ENCODE measurements around the gene ZNF175.

The ZNF175 gene

DNA sequence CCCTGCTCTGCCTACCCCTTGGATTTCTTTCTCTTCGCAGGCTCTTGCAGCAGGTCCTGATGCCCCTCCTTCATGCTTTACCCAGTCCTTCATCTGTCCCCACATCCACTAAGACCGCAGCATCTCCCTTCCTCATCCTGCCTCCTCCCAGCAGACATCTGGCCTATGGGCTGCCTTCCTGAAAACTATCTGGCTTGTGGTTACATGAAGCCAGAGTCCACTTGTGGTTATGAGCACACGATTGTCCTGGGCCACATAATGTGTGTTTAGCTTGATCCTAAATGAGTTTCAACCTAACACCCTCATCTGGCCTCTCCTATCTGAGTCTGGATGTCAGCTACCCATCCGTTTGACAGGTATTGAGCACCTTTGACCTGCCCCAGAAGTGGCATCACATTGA lies 5.5 kb upstream of the ZNF175 start:
- no peak for DNase-seq (ENCODE audit: low read depth, low spot score)
- Histone ChIP-seq H3K27me3 (ENCODE audit: insufficient read depth, insufficient read length) (peaks cover 2% of the 10 kb centered on the region), H3K9ac (ENCODE audit: insufficient read length, low read depth) (no peak overlapping the region), H3K4me3 (ENCODE audit: insufficient read length, low read depth) (no peak overlapping the region), H3K9me3 (ENCODE audit: insufficient read depth, low read length) (no peaks in the 10 kb centered on the region), H3K4me1 (ENCODE audit: insufficient read depth, insufficient read length) (no peaks in the 10 kb centered on the region), H3K36me3 (ENCODE audit: insufficient read depth, insufficient read length, low read length) (no peaks in the 10 kb centered on the region)
- TF ChIP-seq ZNF274 (IDR thresholded peaks at IDR 0.05; ENCODE audit: low read depth, low read length) (no peak), YY1 (IDR thresholded peaks at IDR 0.05; ENCODE audit: insufficient read depth, insufficient read length) (no peak), SUZ12 (IDR thresholded peaks at IDR 0.05; ENCODE audit: extremely low read depth, insufficient read depth, insufficient read length) (no peak)

- Histone ChIP-seq H3K27me3 (ENCODE audit: insufficient read depth, insufficient read length) (no peaks in the 10 kb centered on the region), H3K9me3 (ENCODE audit: insufficient read depth, low read length) (no peaks in the 10 kb centered on the region), H3K4me1 (ENCODE audit: insufficient read depth, insufficient read length) (no peaks in the 10 kb centered on the region), H3K4me3 (ENCODE audit: insufficient read length, low read depth) (no peak overlapping the region), H3K36me3 (ENCODE audit: insufficient read depth, insufficient read length, low read length) (no peaks in the 10 kb centered on the region), H3K9ac (ENCODE audit: insufficient read length, low read depth) (no peak overlapping the region)
- DNase-seq (ENCODE audit: low read depth, low spot score): no peak
- TF ChIP-seq YY1 (IDR thresholded peaks at IDR 0.05; ENCODE audit: insufficient read depth, insufficient read length) (no peak), ZNF274 (IDR thresholded peaks at IDR 0.05; ENCODE audit: low read depth, low read length) (no peak), SUZ12 (IDR thresholded peaks at IDR 0.05; ENCODE audit: extremely low read depth, insufficient read depth, insufficient read length) (no peak)
Observed at GRCh38 chr19:51566489-51567100, 4.5 kb upstream of the ZNF175 start.

- H3K4me1 ChIP-seq (ENCODE audit: insufficient read depth, insufficient read length): no peaks in the 10 kb centered on the region
- no peaks in the 10 kb centered on the region for H3K27me3 ChIP-seq (ENCODE audit: insufficient read depth, insufficient read length)
- no peaks in the 10 kb centered on the region for H3K36me3 ChIP-seq (ENCODE audit: insufficient read depth, insufficient read length, low read length)
- DNase-seq (ENCODE audit: low read depth, low spot score): no peak
- H3K9me3 ChIP-seq (ENCODE audit: insufficient read depth, low read length): no peaks in the 10 kb centered on the region
- no peak overlapping the region for H3K4me3 ChIP-seq (ENCODE audit: insufficient read length, low read depth)
- no peak overlapping the region for H3K9ac ChIP-seq (ENCODE audit: insufficient read length, low read depth)
- TF ChIP-seq SUZ12 (IDR thresholded peaks at IDR 0.05; ENCODE audit: extremely low read depth, insufficient read depth, insufficient read length) (no peak), ZNF274 (IDR thresholded peaks at IDR 0.05; ENCODE audit: low read depth, low read length) (no peak), YY1 (IDR thresholded peaks at IDR 0.05; ENCODE audit: insufficient read depth, insufficient read length) (no peak)
Observed at GRCh38 chr19:51567583-51567982, 3.5 kb upstream of the ZNF175 start.

DNA sequence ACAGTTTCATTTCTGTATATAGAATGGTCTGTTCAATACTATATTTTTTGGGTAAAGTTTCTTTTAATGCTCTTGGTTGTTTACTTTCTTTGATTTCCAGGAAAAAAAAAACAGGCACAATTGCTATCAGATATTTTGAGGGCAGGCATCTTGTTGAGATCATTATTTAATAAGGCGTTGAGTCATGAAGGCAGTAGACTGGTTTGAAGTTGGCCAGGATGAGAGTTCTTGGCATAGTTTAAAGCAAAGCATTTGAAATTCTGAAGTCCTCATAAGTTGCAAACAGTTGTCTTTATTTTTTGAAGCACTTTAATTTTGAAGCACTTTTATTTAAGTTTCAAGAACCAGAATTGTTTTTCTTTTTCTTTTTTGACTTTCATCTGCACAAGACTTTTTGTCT lies 2.6 kb upstream of the ZNF175 start:
- TF ChIP-seq SUZ12 (IDR thresholded peaks at IDR 0.05; ENCODE audit: extremely low read depth, insufficient read depth, insufficient read length): no peak
- TF ChIP-seq ZNF274 (IDR thresholded peaks at IDR 0.05; ENCODE audit: low read depth, low read length): no peak
- TF ChIP-seq YY1 (IDR thresholded peaks at IDR 0.05; ENCODE audit: insufficient read depth, insufficient read length): no peak
- Histone ChIP-seq H3K27me3 (ENCODE audit: insufficient read depth, insufficient read length) (no peaks in the 10 kb centered on the region), H3K9ac (ENCODE audit: insufficient read length, low read depth) (no peak overlapping the region), H3K4me3 (ENCODE audit: insufficient read length, low read depth) (no peak overlapping the region), H3K9me3 (ENCODE audit: insufficient read depth, low read length) (no peaks in the 10 kb centered on the region), H3K36me3 (ENCODE audit: insufficient read depth, insufficient read length, low read length) (peaks cover 5% of the 10 kb centered on the region), H3K4me1 (ENCODE audit: insufficient read depth, insufficient read length) (no peaks in the 10 kb centered on the region)
- DNase-seq (ENCODE audit: low read depth, low spot score): no peak

DNA sequence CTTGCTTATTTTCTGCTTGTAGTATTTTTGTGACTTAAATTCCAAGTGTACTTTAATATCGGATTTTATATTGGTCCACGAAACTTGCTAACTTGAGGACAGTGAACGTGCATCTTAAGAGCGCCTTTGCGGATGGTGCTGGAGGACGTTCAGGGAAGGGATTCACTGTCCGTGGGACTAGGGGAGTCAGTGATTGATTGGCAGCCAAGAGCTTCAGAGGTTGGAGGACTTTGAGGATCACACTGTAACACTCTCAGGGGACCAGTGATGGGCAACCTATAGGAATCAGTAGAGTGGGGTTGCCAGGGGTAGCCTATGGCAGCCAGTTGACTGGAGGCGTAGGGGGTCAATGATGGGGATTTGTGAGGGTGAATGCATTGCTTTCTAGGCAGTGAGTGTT lies 516 bp downstream of the ZNF175 start:
- H3K4me3 ChIP-seq (ENCODE audit: insufficient read length, low read depth): peak overlapping the region; percentile 63
- H3K9ac ChIP-seq (ENCODE audit: insufficient read length, low read depth): peak overlapping the region; percentile 71
- TF ChIP-seq YY1 (IDR thresholded peaks at IDR 0.05; ENCODE audit: insufficient read depth, insufficient read length): no peak
- TF ChIP-seq ZNF274 (IDR thresholded peaks at IDR 0.05; ENCODE audit: low read depth, low read length): no peak
- no peak for TF ChIP-seq SUZ12 (IDR thresholded peaks at IDR 0.05; ENCODE audit: extremely low read depth, insufficient read depth, insufficient read length)
- H3K4me1 ChIP-seq (ENCODE audit: insufficient read depth, insufficient read length): no peaks in the 10 kb centered on the region
- no peaks in the 10 kb centered on the region for H3K27me3 ChIP-seq (ENCODE audit: insufficient read depth, insufficient read length)
- no peaks in the 10 kb centered on the region for H3K9me3 ChIP-seq (ENCODE audit: insufficient read depth, low read length)
- no peak for DNase-seq (ENCODE audit: low read depth, low spot score)
- H3K36me3 ChIP-seq (ENCODE audit: insufficient read depth, insufficient read length, low read length): peaks cover 17% of the 10 kb centered on the region

- TF ChIP-seq SUZ12 (IDR thresholded peaks at IDR 0.05; ENCODE audit: extremely low read depth, insufficient read depth, insufficient read length) (no peak), YY1 (IDR thresholded peaks at IDR 0.05; ENCODE audit: insufficient read depth, insufficient read length) (no peak), ZNF274 (IDR thresholded peaks at IDR 0.05; ENCODE audit: low read depth, low read length) (no peak)
- H3K27me3 ChIP-seq (ENCODE audit: insufficient read depth, insufficient read length): no peaks in the 10 kb centered on the region
- no peaks in the 10 kb centered on the region for H3K4me1 ChIP-seq (ENCODE audit: insufficient read depth, insufficient read length)
- no peak for DNase-seq (ENCODE audit: low read depth, low spot score)
- no peak overlapping the region for H3K9ac ChIP-seq (ENCODE audit: insufficient read length, low read depth)
- peaks cover 18% of the 10 kb centered on the region for H3K36me3 ChIP-seq (ENCODE audit: insufficient read depth, insufficient read length, low read length)
- no peaks in the 10 kb centered on the region for H3K9me3 ChIP-seq (ENCODE audit: insufficient read depth, low read length)
- H3K4me3 ChIP-seq (ENCODE audit: insufficient read length, low read depth): no peak overlapping the region
Observed at GRCh38 chr19:51572410-51572809, 1.3 kb downstream of the ZNF175 start.

DNA sequence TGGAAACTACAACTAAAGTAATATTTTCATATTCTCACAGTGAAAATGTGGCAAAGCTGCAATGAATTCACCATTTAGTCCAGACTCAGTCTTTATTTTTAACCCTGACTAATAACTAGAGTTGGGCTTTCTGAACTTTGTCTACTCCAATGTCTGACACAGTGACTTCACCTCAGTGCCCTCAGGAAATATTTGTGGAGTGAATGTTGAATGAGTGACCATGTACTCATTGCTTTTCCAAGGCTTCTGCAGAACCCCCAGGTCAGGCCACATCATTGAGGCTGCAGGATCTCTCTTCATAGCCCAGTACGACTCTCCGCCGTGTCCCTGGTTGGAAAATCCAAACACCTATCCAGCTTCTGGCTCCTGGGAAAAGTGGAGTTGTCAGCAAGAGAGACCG lies 1.8 kb downstream of the ZNF175 start:
- Histone ChIP-seq H3K9me3 (ENCODE audit: insufficient read depth, low read length) (no peaks in the 10 kb centered on the region), H3K4me1 (ENCODE audit: insufficient read depth, insufficient read length) (no peaks in the 10 kb centered on the region), H3K27me3 (ENCODE audit: insufficient read depth, insufficient read length) (no peaks in the 10 kb centered on the region), H3K4me3 (ENCODE audit: insufficient read length, low read depth) (no peak overlapping the region), H3K9ac (ENCODE audit: insufficient read length, low read depth) (no peak overlapping the region), H3K36me3 (ENCODE audit: insufficient read depth, insufficient read length, low read length) (peaks cover 18% of the 10 kb centered on the region)
- TF ChIP-seq ZNF274 (IDR thresholded peaks at IDR 0.05; ENCODE audit: low read depth, low read length): no peak
- TF ChIP-seq YY1 (IDR thresholded peaks at IDR 0.05; ENCODE audit: insufficient read depth, insufficient read length): no peak
- TF ChIP-seq SUZ12 (IDR thresholded peaks at IDR 0.05; ENCODE audit: extremely low read depth, insufficient read depth, insufficient read length): no peak
- no peak for DNase-seq (ENCODE audit: low read depth, low spot score)

Data from NT2/D1 (cell line).